Testis (tissue), 5 donors: ENCODE results near the gene MRPL12. TPM values are rescaled to one million over a fixed set of nuclear protein-coding genes. Genes with fewer than 3 reads are reported as not detected.

ENCODE experiments used
- DNase-seq: peaks from one replicate; pipeline ENCODE4 v3.0.0-alpha.2; 2019
- H3K27ac ChIP-seq, 2 donors: fragments of 200-600 bp; sonication (generic); one replicate each; pipeline ENCODE4 v1.5.1; 2019
- H3K27me3 ChIP-seq: fragments of 200-600 bp; sonication (generic); one replicate; pipeline ENCODE4 v1.5.1; 2019
- H3K36me3 ChIP-seq: fragments of 200-600 bp; sonication (generic); one replicate; pipeline ENCODE4 v1.5.1; 2017; ENCODE audit warnings: low read depth; ENCODE audit errors: missing control alignments
- H3K4me1 ChIP-seq: fragments of 200-600 bp; sonication (generic); one replicate; pipeline ENCODE4 v1.5.1; 2019
- H3K4me3 ChIP-seq, 2 donors: fragments of 200-600 bp; sonication (generic); one replicate each; pipeline ENCODE4 v1.5.1; 2017 to 2019
- H3K9me3 ChIP-seq: fragments of 200-600 bp; sonication (generic); one replicate; pipeline ENCODE4 v1.5.1; 2017
- CTCF ChIP-seq, 3 experiments: fragments of 450-650 bp in 2 of 3; fragments of 200-600 bp in 1 of 3; sonication (generic) in 1 of 3; IDR thresholded peaks; one replicate each; pipeline ENCODE4 v1.5.1; 2016 to 2019; ENCODE audit warnings: antibody characterized with exemption in 3 of 3, mild to moderate bottlenecking in 2 of 3, moderate library complexity in 1 of 3
- POLR2A ChIP-seq: fragments of 450-650 bp; IDR thresholded peaks from one replicate; pipeline ENCODE4 v1.6.1; 2017; ENCODE audit warnings: antibody characterized with exemption, mild to moderate bottlenecking, moderate library complexity
- WGBS, 2 donors: methylation state at CpG; one replicate each; pipeline ENCODE4 v1.1.5; 2018; 5-methylcytosine and 5-hydroxymethylcytosine counted together
- intact Hi-C: fragments of 100-400 bp; cut with DNase I; formaldehyde crosslinking; loops from one replicate; pipeline ENCODE4 v1.15.1; 2023; ENCODE audit warnings: low total_unique reads
- long read RNA-seq, 2 donors: transcript quantifications; one replicate each; lab custom pipeline, GENCODE V29; 2026
- polyA plus RNA-seq: library from polyadenylated mRNA; stranded (reverse); fragments of 350-450 nt; fragmentation: Illumina TruSeq; extraction: RNeasy Lipid Tissue Mini Kit (QIAGEN cat#74804); gene quantifications from one replicate; pipeline ENCODE4 v1.2.3, GENCODE V29; 2014; ENCODE audit warnings: low read depth, low replicate concordance; ENCODE audit not compliant: insufficient read depth
- total RNA-seq, 2 donors: library from RNA; depleted of rRNA; stranded (reverse); fragments of >200 nt; gene quantifications; one replicate each; pipeline ENCODE4 v1.2.3, GENCODE V29; 2016

The MRPL12 gene
- total RNA-seq = 10 to 100 TPM; 57.2 to 58.0 TPM
- 54.7 TPM for polyA plus RNA-seq
- long read RNA-seq, donor 1, transcript MRPL12-201 (5 exons, 1,028 nt) = major isoform, 40 of 40 reads
- long read RNA-seq, donor 1, partial matches to known transcripts = 0 of 40 reads
- long read RNA-seq, donor 1, other reads (novel, unspliced or antisense) = 0 of 40 reads
- long read RNA-seq, donor 2, transcript MRPL12-201 (5 exons, 1,028 nt) = major isoform, 29 of 29 reads
- long read RNA-seq, donor 2, partial matches to known transcripts = 0 of 29 reads
- long read RNA-seq, donor 2, other reads (novel, unspliced or antisense) = 0 of 29 reads

- peak within 1 kb of the TSS; percentile 80 to 91 for H3K27ac ChIP-seq
- TF ChIP-seq CTCF (IDR thresholded peaks at IDR 0.05) (peak in 2 of 3 experiments; percentile 11 to 39), POLR2A (no peak)
- no peaks in the 10 kb centered on the region for H3K27me3 ChIP-seq
- peaks cover 23% of the 10 kb centered on the region for H3K4me1 ChIP-seq
- WGBS, 2 donors = 0 to 1% methylated on average over 3 to 97 of the region's 102 CpGs
- H3K36me3 ChIP-seq = no peaks in the 10 kb centered on the region
- peak; percentile 96 for DNase-seq
- intact Hi-C loops = no loop called here
- peak within 1 kb of the TSS; percentile 90 to 95 for H3K4me3 ChIP-seq
- H3K9me3 ChIP-seq = no peaks in the 10 kb centered on the region
Observed at GRCh38 chr17:81702934-81703746, at the start of gene MRPL12. Gene MRPL12 (plus strand): TSS chr17:81703367. CDS start chr17:81703502, 135 bp downstream.

- intact Hi-C loops = no loop called here
- H3K36me3 ChIP-seq = no peaks in the 10 kb centered on the region
- 53 to 77% methylated on average over 7 to 14 of the region's 18 CpGs for WGBS, 2 donors
Observed at GRCh38 chr17:81655378-81656117, 47.6 kb upstream of the MRPL12 start.

GRCh38 chr17:81656118-81656743, 46.9 kb upstream of the MRPL12 start, which contains the start of gene PDE6G:
Gene PDE6G (minus strand): TSS chr17:81656542. CDS start chr17:81653305, 3,237 bp downstream.
- Histone ChIP-seq H3K27me3 (no peaks in the 10 kb centered on the region), H3K36me3 (no peaks in the 10 kb centered on the region), H3K4me1 (no peaks in the 10 kb centered on the region), H3K4me3 (no peak within 1 kb of the TSS), H3K9me3 (no peaks in the 10 kb centered on the region), H3K27ac (no peak within 1 kb of the TSS)
- DNase-seq = no peak
- WGBS, 2 donors = 83 to 91% methylated on average over 11 to 15 of the region's 15 CpGs
- TF ChIP-seq POLR2A = no peak
- no peak for TF ChIP-seq CTCF (IDR thresholded peaks at IDR 0.05)
- intact Hi-C loops = no loop called here

More at GRCh38 chr17:81655378-81656117, 47.6 kb upstream of the MRPL12 start:
- Histone ChIP-seq H3K27me3 (no peaks in the 10 kb centered on the region), H3K9me3 (no peaks in the 10 kb centered on the region), H3K27ac (no peak overlapping the region), H3K4me3 (no peak overlapping the region), H3K4me1 (no peaks in the 10 kb centered on the region)
- no peak for TF ChIP-seq POLR2A
- TF ChIP-seq CTCF (IDR thresholded peaks at IDR 0.05) = no peak
- no peak for DNase-seq

- H3K27me3 ChIP-seq = no peaks in the 10 kb centered on the region
- 76 to 89% methylated on average over 3 to 4 of the region's 4 CpGs for WGBS, 2 donors
- no peak overlapping the region for H3K4me3 ChIP-seq
- no peak for TF ChIP-seq POLR2A
- TF ChIP-seq CTCF (IDR thresholded peaks at IDR 0.05) = no peak
- no peak for DNase-seq
- intact Hi-C loops = no loop called here
- H3K36me3 ChIP-seq = no peaks in the 10 kb centered on the region
- H3K4me1 ChIP-seq = no peaks in the 10 kb centered on the region
- H3K9me3 ChIP-seq = no peaks in the 10 kb centered on the region
- H3K27ac ChIP-seq = no peak overlapping the region
Observed at GRCh38 chr17:81656835-81657234, 46.3 kb upstream of the MRPL12 start.
